Measurements from ENCODE around the gene ZNF573.

ZNF573 gene

DNA sequence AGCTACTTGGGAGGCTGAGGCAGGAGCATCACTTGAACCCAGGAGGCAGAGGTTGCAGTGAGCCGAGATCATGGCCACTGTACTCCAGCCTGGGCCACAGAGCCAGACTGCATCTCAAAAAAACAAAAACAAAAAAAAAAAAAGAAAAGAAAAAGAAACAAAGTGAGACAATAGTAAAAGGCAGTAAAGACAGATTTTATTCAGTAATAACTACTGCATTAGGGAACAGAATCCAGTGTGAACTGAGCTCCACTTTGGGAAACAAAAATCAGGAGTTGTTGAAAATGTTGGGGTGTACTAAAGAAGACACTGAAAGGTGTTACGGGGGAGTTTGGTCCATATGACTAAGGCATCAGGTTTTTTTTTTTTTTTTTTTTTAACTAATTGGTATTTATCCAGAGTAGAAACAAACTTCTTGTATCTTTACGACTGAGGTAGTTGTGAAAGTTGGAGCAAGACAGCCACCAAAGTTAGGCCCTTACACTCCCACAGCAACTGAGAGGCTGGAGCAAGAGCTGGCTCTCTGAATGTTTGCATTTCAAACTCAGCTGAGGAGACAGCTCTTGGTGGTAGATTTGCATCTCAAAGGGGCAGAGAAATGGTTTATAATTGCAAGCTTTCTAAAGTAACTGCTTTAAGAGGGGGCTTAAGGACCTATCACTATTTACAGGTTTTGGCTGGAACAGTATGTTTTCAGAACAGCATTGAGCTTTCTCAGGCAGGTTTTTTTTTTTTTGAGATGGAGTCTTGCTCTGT lies 84.1 kb downstream of the ZNF573 start:
- no peak for DNase-seq

DNA sequence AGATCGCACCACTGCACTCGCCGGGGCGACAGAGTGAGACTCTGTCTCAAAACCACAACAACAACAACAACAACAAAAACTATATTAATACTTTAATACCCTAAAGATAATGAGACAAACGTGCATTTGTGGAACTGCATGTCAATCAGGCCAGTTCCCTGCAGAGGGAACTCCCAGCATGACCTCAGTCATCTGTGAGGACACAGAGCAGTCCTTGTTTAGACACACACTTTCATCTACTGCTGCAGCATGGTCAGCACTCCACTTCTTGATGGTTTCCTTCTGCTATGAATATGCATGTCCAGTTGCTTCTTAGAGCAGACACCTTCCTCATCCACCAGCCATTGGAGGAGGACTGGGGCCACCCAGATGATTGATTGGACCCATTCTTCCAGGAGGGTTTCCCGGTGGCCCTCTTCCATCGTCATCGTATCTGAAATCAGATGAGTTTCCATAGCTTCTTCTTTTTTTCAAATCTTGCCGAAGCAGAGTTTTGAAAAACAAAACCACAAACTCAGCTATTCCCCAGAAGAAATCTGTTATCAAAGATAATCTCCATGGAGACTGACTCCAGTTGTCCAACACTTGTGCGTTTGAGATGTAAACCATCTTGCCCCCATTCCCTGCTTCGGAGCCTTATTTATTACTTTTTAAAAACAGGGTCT lies 86.3 kb downstream of the ZNF573 start:
- DNase-seq: no peak

DNA sequence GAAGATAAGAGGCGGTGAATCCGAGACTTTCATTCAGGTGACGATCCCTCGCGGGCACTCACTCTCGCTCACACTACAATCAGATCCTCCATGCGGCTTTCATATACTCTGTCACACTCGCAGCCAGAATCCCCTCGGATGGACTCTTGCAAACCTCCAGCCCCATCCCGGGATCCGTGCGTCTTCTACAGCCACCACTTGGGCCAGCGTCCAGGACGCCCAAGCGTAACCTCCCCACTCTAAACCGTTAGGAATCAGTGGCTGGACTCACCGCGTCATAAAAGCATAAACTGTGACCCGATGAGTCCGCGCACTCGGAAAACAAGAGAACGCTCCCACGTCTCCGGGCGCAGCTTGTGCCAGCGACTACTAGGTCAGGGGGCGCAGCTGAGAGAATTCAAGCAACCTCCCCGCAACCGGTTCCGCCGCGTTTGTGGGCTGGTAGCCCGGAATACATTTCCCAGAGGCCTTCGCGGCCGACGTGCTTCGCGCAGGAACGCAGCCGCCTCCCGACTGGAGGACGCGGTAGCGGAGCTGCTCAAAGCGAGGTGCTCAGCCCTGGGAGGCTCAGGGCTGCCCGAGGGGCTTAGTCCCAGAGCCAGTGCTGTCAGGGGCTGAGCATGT lies 87.4 kb downstream of the ZNF573 start:
- peak; percentile 32 to 87 (median 64) for DNase-seq

All from T-helper 2 cell (primary cell).